T-helper 2 cell treated with Interferon-gamma antibody and Interleukin-4, amounts not matched to agents 100 ng/mL and 5 ng/mL, for 36 hours (primary cell): ENCODE results near the gene RPH3AL. TPM values are rescaled to one million over a fixed set of nuclear protein-coding genes. Genes with fewer than 3 reads are reported as not detected.
"Not testable (repeated sequence)": the region's sequence is repeated elsewhere in the genome, so short reads cannot be mapped to it uniquely, and the experiment has no call there.

Source experiments
- intact Hi-C: fragments of 100-400 bp; cut with micrococcal nuclease; formaldehyde crosslinking; loops from one replicate; pipeline ENCODE4 v1.15.1; 2023
- total RNA-seq: library from RNA; stranded (reverse); gene quantifications from 2 replicates; pipeline ENCODE4 v1.2.3, GENCODE V29; 2022

The RPH3AL gene
- total RNA-seq, 1 donor from 2014 or later = 4.9 TPM

DNA sequence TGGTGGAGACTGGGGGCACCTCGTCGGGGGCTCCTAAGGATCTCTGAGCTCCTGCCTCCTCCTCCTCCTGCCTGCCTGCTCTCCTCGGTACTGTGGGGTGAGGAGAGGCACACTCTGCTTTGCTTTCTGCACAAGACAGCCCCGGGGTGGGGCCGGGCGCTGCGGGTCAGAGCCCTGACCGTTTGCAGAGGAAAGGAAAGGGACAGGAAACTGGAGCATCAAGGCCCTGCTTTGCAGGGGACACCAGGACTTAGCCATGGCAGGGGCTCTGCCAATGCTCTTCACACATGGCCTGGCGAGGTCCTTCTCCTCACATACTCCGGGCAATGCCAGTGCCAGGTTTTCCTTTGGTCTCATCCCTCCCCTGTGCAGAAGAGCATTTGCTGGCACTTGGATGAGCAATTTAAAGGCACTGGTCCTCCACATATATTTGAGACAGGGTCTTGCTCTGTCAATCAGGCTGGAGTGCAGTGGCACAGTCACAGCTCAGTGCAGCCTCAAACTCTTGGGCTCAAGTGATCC lies 147.4 kb downstream of the RPH3AL start:
- intact Hi-C loops = no loop called here

DNA sequence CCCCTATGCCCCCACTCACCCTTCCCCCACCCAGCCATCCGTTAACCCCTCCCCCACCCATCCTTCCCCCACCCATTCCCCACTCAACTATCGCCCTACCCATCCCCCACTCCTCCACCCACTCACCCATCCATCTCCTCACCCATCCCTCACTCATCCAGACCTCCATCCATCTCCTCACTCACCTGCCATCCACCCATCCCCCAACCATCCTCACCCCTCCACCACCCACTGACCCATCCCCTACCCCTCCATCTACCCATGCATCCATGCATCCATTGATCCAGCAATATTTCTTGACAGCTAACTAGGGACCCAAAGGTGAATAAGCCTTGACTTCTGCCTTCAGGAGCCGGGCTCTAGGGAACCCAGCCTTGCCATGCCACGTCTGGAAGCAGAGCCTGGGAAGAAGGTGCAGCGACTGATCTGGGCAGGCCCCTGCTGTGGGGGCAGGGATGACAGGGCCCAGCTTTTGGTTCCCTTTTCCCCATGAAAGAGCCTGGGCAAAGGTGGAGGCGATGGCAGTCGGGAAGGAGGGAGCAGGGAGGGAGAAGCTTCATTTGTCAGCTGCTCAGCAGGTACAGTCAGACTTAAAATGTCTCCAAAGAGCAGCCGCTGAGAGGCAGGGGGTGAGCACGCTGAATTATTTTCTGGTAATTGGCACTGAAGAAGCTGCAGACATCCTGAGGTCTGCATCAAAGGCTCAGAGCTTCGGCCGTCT lies 148.0 kb downstream of the RPH3AL start:
- intact Hi-C loops = no loop called here

DNA sequence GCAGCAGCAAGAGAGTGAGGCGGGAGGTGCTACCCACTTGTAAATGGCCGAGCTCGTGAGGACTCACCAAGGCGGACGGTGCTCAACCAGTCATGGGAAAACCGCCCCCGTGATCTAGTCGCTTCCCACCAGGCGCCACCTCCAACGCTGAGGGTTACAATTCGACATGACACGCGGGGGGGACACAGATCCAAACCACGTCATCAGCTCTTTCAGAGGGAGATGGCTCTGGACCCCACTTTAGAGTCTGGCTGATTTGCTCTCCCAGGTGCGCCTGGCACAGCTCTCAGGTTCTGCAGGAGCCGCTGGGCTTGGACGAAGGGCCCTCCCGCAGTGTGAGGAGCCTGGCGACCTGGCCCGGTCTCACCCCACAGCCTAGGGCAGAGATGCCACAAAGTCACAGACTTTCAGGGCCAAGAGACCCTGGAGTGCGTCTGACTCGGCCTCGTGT lies 150.1 kb downstream of the RPH3AL start:
- intact Hi-C loops = no loop called here

DNA sequence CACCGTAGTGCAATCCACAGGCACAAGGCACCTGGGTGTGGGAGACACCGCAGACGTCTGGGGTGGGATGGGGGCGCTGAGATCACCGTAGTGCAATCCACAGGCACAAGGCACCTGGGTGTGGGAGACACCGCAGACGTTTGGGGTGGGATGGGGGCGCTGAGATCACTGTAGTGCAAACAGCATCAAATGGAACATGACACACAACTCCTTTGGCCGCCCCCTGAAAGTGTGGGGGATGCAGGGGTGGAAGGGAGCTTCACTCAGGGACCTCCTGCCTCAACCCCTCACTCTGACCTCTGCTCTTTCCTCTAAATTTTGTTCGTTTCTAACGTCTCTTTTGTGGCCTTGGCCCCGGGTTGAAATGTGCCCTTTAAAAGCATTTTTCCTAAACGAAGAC lies 150.9 kb downstream of the RPH3AL start:
- intact Hi-C loops = not testable (repeated sequence)

DNA sequence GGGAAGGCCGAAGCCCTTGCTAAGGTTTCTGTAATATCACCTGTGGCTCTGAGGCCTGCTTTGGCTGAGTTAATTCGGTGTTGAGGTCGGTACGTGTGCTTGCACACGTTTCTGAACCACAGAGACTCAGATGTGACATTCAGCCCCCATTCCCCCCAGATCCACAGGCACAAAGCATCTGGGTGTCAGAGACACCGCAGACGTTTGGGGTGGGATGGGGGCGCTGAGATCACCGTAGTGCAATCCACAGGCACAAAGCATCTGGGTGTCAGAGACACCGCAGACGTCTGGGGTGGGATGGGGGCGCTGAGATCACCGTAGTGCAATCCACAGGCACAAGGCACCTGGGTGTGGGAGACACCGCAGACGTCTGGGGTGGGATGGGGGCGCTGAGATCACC lies 151.3 kb downstream of the RPH3AL start:
- intact Hi-C loops = not testable (repeated sequence)

DNA sequence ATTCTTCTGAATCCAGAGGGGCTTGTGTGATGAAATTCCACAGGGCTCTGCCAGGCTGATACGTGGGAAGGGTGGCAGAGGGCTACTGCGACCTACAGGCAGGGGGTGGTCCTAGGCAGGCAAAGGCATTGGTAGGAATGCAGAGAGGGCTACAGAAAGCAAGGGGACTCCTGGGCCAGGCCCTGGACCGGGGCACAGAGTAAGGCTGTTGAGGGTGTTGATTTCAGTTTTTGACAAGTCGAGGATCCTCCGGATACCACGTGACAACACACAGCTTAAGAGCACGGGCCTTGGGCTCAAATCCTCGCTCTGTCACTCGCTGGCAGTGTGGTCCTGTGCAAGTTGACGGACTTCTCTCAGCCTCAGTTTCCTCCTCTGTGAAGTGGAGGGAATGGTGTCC lies 152.0 kb downstream of the RPH3AL start:
- intact Hi-C loops = no loop called here

DNA sequence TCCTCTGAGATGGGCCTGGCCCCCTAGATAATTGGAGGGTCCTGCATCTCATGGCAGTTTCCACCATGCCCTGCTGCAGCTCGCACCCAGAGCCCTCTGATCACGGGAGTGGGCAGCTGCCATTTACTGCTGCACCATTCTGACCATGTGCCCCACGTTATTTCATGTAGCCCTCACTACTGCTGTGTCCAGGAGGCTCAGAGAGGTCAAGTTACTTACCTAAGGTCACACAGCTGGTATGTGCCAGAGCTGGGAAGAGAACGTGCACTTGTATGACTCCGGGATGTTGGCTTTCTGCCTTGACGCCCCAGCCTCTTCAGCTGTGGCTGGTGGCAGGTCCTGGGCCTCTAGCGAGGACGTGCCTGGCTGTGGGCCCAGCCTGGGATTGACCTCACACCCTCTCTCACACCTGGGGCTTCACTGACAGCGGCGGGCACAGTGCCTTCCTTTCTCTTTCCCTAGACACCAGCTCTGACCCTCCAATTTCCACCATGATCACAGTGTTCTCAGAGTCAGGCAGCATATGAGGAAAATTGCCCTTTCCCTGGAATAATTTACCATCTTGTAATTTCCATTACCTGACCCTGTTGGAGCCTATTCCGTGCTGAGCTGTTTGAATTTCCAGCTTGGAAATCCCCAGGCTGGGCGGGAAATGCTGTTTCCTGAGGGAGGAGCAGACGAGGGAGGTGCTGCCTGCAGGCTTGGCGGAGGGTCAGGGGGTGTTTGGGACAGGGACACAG lies 152.6 kb downstream of the RPH3AL start:
- intact Hi-C loops = no loop called here

DNA sequence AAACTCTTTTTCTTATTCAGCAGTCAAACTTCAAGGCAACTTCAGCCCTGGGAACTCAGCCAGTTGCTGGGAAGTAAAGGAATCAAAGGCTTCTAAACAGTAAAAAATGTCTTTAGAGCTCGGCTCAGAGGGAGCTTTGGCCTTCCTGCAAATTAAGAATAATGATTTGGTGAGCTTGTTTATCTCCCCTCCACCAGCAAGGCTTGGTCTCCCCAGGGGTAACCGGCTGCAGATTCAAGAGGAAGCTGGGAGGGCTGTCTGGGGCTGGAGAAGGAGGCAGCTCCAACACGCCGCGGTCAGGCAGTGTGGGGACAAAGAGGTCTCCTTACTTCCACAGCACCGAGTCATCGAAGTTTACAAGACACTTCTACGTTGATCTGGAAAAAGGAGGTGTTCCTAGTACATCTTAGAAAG lies 153.4 kb downstream of the RPH3AL start:
- intact Hi-C loops = no loop called here

DNA sequence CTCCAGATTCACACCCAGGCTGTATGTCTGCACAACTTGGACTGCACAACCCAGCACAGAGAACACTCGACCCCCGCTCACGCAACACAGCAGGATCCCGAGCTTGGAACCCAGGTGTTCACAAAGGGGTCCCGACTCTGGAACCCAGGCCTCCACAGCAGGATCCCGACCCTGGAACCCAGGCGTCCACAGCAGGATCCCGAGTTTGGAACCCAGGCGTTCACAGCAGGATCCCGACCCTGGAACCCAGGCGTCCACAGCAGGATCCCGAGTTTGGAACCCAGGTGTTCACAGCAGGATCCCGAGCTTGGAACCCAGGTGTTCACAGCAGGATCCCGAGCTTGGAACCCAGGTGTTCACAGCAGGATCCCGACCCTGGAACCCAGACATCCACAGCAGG lies 154.4 kb downstream of the RPH3AL start:
- intact Hi-C loops = not testable (repeated sequence)

DNA sequence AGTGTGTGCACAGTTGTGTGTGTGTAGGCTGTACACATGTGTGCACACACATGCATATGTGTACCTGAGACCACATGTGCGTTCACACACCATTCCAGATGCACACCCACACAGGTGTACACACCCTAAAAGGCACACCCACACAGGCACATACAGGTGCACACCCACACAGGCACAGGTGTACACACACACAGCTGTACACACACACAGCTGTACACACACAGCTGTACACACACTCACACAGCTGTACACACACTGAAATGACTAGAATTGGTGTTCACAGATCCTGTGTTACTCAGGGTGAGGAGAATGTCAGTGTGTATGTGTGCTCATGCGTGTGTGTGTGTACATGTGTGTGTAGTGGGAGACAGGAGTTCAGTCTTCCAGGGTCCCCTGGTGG lies 155.3 kb downstream of the RPH3AL start:
- intact Hi-C loops = no loop called here

DNA sequence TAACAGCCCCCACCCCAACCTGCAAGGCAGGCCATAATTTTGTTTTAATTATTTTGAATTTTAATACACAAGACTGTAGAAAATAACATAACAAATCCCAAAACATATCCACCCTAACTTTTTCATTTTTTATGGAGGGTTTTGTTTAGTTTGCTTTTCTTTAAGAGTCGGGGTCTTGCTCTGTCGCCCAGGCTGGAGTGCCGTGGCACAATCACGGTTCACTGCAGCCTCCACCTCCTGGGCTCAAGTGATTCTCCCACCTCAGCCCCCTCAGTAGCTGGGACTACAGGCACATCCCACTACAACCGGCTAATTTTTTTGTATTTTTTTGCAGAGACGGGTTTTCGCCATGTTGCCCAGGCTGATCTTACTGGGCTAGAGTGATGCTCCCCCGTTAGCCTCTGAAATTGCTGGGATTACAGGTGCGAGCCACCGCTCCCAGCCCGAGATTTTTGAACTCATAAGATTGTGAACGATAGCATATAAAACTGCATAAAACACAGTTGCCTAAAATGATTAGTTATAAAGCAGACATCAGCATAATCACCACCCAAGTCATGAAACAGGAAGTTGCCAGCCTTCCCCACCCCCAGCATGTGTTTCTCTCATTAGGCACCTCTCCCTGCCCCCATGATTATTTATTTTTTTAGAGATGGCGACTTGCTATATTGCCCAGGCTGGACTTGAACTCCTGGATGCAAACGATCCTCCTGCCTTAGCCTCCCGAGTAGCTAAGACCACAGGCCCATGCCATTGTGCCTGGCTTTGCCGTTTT lies 157.6 kb downstream of the RPH3AL start:
- intact Hi-C loops = no loop called here

DNA sequence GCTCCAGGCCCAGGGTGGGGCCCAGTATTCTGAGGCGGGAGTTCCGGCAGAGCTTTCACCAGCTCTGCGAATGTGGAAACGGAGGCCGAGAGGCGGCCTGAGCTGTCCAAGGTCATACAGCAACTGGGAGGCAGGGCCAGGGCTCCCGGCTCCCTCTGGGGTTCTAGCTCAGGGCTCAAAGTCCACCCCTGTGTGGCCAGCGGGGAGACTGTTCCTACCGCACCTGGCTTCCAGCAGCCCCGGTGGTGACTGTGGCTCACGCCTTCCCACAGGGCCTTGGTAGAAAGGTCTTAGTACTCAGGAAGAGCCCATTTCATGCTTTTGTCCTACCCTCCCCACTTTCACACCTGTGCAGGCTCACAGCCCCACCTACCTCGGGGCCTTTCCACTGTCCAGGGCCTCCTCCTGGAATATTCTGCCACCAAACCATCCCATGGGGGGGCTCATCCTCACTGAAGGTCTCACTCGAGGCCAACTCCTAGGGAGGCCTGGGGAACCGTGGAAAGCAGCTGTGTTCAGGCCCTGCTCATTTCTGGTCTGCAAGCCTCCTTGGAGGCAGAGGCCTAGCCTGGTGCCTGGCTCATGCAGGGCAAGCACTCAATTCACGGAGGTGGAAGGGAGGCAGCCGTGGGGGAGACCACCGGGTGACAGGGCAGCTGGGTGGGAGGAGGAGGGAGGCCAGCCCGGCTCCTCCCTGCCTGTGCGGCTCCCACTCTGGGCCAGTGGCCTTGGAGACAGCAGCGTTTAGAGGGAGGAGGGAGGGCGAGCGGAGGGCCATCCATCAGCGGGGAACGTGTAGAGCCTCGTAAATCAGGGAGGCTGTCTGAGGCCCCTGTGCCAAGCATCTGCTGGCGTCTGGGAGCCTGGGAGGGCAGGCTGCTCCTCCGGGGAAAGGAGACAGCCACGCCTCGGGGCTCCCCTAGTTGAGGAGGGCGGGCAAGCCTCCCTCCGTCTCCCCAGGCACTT lies 158.5 kb downstream of the RPH3AL start:
- intact Hi-C loops = no loop called here

DNA sequence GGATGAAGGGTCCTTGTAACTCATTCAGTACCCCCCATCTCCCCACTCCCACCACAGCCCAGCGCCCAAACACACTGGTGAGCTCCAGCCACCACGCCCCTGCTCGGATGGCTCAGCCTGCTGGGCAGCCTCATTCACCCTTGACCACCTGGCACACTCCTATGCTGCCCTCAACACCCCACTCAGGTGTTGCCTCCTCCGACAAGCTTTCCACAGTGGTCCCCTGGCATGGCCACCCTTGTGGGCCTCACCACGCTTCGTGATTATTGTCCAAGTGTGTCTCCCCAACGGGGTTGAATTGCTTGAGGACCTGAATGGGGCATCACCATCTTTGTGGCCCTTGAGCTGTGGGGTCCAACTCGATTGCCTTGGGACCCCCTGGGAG lies 159.2 kb downstream of the RPH3AL start:
- intact Hi-C loops = no loop called here

DNA sequence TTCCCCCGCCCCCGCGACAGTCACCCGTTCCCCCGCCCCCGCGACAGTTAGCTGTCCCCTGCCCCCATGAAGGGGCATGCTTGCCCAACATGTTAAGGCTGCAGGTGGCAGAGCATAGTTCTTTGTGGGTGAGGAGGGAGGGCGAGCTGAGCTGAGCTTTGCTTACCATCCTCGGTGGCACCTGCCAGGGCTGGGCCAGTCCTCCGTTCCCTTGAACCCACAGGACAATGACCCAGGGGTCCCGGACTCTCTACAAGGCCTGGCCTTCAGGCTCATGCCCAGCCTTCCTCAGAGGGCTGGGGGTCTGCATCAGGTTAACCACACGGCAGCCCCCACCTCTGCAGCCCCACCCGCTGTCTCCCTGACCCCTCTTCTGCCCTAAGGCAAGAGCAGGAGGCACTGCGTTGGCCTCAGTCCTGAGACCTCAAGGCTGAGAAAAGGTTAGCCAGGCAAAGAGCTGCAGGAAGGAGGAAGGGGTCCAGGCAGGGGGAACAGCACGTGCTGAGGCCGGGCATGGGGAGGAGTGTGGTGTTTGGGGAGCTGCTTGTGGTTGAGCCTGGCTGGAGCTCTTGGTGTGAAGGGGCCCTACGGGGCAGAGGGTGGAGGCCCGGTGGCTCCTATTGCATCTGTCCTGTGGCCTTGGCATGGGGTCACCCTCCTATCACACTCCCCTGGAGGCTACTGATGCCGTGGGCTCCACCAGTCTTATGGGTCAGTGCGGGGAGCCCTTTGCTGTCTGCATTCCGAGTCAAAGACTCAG lies 159.8 kb downstream of the RPH3AL start:
- intact Hi-C loops = no loop called here

DNA sequence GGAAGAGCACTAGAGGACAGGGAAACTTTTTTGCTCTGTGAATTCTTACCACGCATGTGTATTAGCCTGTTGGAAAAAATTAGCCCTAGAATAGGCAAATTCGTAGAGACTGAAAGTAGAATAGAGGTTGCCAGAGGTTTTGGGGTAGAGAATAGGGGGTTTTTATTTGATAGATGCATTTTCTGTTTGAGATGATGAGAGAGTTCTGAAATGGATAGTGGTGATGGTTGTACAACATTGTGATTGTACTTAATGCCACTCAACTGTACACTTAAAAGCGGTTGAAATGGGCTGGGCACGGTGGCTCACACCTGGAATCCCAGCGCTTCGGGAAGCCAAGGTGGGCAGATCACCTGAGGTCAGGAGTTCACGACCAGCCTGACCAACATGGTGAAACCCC lies 163.2 kb downstream of the RPH3AL start:
- intact Hi-C loops = no loop called here

DNA sequence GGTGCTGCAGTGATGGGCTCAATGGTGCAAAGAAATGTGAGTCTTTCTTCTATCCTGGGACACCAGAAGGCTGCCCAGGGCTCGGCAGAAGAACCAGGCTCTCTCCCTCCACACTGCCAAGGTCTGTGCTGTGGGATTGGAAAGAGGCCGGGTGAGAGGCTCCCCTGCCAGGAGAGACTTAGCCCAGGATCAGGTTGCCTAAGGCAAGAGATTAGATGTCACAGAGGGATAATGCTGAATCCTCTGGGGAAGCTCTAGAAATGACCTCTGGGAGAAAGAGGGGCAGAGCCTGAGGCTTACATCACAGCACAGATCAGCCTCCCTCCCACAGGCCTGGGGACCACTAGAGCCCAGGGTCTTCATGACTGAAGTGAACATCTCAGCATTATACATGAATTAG lies 165.5 kb downstream of the RPH3AL start:
- intact Hi-C loops = no loop called here

DNA sequence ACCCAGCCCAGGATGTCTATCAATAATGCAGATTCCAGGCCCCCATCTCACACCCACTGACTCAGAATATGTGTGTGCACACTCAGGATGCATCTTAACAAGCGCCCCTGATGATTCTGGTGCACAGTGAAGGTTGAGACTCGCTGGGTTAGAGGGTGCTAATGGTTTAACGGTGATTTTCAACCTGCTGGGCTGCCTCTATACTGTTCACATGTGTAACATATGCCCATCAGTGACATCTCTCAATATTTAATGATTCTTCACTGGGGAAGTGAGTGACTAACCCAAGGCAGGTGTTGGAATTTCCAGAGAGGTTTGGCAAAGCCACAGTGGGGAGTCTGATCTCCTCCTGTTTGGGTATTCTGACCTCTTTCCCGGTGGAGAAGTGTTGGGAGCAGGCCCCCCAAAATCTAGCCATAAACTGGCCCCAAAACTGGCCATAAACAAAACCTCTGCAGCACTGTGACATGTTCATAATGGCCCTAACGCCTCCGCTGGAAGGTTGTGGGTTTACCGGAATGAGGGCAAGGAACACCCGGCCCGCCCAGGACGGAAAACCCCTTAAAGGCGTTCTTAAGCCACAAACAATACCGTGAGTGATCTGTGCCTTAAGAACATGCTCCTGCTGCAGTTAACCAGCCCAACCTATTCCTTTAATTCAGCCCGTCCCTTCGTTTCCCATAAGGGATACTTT lies 167.0 kb downstream of the RPH3AL start:
- intact Hi-C loops = no loop called here

DNA sequence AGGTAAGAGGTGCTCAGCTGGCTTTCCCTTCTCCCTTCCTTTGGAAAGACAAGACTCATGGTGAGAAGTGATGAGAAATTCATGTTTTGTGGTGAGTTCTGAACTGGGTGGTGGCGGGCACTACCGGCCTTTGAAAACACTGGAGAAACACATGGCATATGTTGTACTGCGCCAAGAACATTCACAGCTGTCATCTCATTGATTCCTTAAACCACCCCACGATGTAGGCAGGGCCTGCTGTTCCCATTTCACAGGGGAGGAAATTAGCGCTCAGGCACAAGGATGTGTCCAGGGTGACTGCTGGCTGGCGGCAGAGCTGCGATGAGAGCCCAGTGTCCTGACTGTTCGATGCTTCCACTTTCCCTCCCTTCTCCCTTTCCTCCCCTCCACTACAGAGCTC lies 169.6 kb downstream of the RPH3AL start:
- intact Hi-C loops = no loop called here

DNA sequence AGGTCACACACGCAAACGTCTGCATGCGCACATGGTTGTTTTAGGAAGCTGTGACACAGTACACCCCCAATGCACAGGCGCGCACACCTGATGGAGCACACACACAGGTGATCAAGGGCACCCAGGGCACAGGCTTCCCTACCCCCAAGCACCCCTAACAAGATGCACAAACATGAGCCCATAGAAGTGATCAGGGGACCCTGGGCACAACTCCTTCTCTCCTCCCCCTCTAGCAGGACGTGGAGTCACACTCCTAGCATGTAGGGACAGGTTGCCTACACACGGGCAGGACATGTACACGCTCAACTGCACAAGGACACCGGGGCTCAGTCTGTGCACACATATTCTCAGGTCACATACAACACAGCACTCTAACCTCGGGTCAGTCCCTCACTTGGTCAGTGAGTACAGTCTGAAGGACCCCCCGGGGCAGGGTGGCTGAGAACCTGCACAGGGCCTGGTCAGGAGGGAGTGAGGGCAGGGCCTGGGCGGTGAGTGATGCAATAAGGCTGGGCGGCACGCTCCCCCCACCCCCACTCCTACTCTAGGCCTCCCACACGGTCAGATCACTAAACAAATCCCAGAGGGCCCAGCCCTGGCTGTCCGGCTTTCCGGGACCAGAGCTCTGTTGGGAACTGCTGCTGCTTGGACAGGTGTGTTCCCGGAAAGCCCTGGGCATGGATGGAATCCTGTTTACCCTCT lies 170.4 kb downstream of the RPH3AL start:
- intact Hi-C loops = no loop called here
